NCI-H226 (cell line): ENCODE measurements around the gene TMBIM1.
"Not testable (repeated sequence)": the region's sequence is repeated elsewhere in the genome, so short reads cannot be mapped to it uniquely, and the experiment has no call there.

ENCODE experiments used
- DNase-seq: peaks from one replicate; pipeline ENCODE4 v3.0.0-alpha.2; 2015

The TMBIM1 gene

DNA sequence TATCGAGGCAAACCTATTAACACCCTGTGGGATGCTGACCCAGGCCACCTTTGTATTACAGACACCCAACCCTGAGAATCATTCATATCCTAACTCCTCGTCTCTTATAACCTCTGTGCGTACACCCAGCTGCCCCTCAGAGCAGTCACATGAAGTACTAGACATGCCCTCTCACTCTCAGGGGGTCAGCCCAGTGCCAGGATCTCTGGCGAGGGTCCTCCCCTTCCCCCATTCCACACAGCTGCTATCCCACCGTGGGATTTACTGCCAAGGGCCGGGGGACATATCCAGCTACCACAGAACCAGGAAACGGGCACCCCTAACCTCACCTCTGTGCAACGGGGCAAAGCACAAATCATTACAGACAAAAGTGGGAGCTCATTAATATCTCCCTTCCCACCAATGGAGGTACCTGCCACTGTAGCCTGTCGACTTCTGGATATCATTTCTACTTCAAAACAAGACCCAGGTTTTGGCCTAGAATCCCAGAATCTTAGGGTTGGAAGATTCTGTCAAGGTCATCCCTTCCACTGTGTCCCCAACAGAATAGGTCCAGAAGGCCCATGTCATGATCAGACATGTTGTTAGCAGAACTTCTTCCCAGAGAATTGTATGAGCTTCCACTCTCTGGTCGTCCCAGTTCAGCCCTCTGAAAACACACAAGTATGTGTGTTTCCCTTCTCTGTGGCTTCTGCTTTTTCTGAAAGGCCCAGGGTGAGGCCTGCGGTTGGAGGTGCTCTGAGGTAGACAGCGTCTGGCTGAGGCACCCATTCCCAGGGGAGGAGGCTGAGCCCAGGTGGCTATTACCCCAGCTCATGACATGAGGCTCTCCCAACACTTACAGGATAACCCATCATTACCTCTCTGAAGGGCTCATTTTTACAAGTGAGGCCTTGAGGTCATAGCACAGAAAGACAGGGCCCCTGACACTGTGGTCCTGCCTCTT, 1.7 kb downstream of the TMBIM1 start:
- DNase-seq: no peak

DNA sequence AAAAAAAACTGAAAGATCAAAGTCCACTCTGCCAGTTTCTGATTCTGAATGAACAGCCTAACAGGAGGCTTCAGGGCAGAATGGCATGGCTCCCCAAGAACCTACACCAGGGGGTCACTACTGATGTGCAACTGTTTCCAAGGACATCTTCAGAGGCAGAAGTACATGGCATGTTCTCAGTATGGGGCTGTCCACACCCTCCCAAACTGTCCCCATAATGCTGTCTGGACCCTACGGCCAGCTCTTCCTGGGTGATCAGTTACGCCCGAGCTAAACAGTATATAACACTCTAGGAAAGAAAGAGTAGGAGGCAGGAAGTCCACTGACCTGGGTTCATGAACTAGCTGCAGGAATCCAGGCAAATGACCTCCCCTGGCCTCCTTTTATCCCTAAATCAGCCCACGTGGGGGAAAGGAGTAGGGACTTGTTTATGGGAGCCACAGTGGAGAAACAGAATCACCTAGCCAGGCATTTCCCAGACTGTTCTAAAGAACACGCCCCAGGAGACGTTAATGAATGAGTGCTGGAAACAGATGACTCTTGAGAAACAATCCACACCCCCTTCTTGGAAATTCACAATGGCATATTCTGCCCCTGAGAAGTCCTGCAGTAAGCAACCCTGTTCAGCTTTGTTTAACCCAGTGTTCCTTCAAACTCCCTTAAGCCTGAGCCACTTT, 2.5 kb downstream of the TMBIM1 start:
- DNase-seq: no peak

DNA sequence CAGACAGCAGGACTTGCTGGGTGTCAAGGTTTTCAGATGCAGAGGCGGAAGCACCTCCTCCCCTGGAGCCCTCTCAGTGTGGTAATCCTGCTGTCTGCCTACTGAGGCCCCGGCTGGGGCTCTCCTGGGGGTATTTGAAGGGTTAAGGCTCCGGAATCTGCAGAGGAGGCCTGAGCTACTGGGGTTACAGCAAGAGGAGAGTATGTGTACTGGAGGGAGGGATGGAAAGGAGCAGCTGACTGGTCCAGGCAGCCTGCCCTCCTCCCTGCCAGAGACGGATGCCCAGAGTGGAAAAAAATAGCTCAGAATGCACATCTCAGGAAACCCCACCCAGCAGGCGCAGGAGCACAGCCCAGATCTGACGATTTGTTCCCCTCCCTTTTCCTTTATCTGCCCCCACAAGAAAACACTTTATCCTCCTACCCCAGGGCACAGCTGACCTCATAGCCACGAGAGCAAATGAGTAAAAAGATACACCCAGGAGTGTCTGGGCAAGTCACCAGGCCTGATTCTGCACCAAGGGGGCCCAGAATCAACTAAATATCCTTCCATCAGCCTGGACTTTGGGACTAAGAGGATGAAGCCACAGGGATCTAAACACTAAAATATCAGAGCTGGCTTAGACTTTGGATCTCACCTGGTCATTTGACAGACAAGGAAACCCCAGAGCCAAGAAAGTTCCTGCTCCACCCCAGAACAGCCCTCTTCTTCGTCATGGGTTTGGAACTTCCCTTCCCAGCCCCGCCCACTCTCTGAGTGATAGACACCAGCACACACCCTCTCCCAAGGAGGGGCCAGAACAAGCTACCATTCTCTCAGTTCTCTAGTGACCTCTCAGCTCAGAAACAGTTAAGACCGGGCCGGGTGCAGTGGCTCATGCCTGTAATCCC, 5.5 kb downstream of the TMBIM1 start:
- peak; percentile 89 for DNase-seq

DNA sequence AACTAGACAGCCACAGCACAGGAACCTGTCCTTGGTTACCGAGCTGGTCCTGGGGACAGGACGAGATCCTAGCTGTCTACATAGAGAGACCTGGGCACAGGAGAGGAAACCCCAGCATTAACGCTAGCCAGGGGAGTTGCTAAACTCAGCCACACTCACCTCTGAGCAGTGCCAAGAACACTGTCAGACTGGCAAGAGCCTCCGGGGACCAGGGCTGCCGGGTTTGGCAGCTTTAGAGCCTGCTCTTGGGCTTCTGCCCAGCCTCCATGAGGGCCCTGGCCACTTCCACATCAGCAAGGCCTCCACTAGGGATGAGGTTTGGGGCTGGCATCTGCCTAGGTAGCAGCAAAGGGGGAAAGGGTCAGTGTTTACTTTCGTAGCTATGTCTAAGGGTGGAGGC, 6.7 kb downstream of the TMBIM1 start:
- DNase-seq: peak; percentile 12

DNA sequence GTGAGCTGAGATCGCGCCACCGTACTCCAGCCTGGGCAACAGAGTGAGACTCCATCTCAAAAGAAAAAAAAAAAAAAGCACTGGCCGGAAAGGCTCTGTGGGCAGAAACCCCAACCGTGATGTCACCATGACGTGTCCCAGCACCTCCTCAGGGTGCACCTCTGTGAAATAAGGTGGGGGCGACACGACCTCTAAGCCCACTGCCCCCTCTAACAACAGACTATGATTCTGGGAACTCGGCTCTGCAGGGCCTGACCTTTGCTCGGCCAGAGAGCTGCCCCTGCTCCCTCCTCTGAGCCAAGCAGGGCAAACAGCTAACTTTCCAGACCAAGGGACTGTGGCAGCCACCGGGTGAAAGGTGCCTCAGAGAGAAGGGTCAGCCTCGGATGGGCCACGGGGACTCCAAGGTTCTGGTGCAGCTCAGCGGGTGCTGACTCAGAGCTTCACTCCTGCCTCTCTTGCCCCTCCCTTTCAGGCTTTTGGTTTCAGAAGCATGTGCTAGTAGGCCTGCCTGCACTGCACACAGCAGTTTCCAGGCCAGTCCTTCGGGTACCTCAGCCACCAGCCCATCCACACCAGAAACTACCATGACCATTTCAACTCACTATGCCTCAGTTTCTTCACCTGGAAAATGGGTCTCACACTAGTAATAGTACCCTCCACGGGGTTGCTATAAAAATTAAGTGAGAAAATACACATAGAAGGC, 8.0 kb downstream of the TMBIM1 start:
- DNase-seq: peak; percentile 43

DNA sequence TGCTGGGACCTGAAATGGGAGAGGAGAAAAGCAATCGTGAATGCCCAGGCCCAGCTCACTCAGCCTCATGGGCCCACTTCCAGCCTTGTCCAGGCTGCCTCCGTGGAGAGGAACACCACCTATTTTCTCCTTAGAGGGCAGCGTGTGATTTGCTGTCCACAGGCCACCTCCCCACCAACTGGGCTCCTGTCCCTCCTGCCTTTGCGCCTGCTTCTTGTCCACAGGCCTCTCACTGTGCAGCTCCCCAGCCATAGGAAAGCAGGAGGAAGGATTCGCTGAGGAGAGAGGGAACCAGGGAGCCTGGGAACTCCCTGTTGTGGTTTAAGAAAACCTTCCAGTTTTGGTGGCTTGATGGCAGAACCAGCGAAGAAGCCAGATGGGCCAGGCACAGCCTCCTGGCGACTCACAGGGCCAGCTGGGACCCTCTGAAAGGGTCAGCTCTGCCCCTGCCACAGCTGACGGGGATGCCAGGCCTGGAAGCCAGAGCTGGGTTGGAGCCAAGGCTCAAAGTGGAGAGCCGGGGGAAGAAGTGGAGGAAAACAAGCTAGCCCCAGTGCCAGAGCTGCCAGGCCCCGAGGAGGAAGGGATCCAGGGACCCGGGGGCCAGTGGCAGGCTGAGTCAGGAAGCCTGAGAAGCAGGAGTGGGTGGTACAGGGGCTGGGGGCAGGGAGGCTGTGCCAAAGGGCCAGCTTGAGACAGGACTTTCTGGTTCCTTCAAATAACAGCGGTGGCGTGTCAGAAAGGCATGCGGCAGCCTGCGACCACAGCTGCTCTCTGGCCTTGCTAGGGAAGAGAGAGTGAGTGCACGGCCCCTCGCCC, 9.9 kb downstream of the TMBIM1 start:
- DNase-seq: no peak

DNA sequence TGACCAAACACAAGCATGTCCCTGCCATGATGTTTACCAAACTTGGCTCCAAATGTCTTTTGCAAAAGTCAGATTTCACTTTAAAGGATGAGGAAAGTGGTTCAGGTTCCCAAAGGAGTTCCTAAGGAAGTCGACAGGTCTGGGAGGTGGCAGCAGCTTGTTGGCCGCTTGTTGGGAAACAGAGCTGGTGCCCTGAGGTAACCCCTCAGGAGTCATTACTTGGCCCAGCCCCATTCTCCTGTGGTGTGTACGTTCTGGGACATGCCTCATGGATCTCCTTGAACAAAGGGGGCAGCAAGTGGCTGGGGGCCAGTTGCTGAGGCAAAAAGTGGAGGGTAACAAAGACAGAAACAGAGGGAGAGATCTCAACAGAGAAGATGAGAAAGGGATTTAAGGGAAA, 10.9 kb downstream of the TMBIM1 start:
- no peak for DNase-seq

DNA sequence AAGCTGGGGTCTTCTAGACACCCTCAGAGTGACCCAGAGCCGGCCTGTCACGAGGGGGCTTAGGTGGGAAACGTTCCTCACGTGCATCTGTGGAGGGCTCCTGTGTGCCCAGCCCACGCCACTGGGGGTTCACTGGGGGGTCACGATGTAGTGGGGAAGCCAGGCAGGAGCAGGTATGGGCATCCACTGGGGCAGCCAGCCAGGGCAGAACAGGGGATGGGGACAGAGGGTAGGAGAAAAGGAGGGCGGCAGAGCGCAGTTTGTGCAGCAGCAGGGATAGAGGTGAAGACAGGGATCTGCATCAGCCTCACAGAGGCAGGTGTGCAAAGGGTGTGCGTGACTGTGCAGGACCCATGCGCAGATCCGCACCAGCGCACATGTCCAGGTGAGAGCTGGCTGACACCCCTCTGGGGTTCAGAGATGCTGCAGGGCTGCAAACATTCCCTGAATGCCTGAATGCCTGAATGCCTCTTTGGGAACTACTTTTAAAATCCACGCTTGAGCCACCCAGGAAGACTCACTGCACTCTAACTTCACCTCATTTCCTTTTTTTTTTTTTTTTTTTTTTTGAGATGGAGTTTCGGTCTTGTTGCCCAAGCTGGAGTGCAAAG, 11.9 kb downstream of the TMBIM1 start:
- no peak for DNase-seq

DNA sequence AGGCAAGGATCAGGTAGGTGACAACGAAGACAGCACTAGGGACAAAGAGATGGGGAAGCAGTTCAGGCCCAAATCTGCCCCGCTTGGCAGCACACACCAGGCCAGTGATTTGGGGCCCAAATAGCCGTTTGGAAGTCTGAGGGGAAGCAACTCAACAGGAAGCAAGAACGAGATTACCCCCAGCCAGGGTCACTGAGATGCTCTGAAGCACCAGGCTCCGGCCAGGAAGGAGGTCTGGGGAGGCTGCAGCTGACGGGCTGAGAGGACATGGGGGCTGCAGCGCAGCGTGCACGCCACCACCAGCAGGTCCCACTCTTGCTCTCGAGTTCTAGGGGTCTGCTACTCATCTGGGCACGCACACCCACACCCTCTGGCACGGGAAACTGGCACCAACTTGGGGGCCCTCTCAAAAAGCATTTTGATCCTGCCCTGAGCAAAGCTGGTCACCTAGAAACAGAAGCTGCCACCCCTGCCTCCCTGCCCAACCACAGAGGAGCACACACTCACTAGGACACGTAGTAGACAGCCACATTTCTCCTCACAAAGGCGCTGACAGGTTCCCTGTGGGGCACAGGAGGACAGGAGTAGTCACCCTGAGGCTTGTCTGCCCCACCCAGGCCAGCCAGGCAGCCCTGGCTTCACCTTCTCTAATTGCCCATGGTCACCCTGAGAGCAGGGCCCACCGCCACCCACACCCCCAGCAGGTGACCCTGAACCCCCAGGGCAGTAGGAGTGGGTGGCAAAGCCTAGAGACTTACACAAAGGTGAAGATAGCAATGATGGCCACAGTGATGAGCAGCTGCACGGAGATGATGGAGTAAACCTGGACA, 13.6 kb downstream of the TMBIM1 start:
- no peak for DNase-seq

DNA sequence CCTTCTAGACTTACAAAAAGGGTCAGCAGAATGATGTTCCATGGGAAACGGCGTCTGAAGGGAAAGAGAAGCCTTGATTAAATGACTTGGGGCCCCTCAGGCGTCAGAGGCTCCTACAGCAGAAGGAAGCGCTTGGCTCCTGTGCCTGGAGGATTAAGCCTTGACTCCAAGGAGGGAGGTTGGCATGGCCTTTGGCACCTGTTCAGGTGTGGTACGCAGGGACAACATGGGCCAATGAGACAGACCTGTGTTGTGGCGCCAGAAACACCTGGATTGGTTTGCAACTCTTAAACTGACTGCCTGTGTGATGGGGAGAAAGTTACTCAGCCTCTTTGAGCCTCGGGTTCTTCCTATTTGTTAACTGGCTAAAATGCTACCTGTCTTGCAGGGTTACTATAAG, 14.4 kb downstream of the TMBIM1 start:
- DNase-seq: no peak

DNA sequence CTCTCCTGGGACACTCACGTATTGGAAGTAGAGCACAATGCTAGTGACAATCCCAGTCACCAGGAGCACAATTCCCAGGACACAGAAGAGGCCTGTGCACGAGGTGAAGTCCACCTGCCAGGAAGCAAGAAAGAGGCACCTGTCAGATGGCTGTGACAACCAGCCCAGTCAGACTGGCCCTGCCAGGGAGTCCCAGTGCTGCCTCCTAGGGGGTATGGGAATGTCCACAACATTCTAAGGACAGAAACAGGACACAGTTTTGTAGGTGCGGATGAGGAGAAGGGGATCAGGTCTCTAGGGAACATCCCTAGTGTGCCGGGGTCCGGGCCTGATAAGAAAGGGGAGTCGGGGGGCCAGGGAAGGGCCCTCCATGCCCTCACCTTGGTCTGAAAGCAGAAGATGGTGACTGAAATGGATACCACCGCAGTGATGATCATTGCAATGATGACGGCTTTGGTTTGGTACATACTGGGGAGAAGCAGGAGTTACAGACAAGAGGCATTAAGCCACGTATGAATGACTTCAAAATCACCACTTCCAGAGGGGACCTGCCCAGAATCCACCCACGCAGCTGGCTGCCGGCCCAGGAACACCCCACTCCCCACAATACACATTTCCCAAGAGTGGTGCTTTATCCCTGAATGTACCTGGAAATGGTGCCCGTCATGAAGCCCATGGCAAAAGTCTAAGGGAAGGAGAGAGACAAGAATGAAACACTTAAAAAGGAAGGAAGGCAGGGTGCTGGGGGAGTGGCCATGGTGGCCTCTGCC, 15.1 kb downstream of the TMBIM1 start:
- DNase-seq: no peak

DNA sequence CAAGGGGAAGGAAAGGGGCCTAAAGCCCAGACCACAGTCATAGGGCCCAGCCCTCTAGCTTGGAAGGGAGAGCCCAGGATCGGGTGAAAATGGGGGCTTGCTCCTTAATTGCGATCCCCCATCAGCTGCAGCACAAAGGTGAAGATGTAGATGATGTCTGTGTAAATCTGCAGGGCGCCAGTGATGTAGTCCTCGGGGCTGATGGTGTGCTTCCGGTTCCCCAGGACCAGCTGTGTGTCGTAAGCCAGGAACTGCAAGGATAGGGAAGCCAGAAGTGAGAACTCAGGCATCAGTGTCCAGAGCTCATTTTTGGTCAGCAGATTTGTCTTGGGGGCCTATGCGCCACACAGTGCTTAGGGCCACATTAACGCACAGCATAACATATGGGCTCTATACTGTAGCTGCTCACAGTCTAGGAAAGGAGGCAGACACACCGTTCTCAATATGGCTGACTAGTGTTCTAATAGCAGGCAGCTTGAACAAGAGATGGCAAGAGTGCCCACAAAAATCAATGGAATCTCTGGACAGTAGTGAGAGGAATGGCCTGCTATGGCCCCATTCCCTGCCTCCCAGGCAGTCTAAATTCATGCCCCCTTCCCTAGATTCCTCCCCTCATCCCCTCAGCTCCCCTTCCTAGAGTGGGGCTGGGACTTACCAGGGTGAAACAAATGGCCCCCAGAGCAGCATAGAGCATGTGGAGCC, 16.8 kb downstream of the TMBIM1 start:
- no peak for DNase-seq

DNA sequence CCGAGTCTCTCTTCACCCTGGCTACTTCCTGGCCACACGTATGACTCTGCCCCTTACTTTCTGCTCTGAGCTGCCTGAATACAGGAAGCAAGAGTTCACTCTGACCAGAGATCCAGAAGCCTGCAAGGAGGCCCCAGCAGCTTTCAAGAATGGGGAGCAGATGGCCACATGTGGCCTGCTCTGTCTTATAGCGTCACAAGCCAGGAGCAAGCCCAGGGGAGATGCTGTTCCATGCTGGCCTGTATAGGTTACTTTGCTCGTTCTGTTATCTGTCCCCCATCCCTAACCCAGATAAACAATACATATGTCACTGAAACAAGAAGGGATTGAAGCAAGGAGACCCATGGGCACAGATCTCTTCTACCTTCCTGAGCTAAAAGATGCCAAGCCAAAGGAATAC, 17.7 kb downstream of the TMBIM1 start:
- no peak for DNase-seq

DNA sequence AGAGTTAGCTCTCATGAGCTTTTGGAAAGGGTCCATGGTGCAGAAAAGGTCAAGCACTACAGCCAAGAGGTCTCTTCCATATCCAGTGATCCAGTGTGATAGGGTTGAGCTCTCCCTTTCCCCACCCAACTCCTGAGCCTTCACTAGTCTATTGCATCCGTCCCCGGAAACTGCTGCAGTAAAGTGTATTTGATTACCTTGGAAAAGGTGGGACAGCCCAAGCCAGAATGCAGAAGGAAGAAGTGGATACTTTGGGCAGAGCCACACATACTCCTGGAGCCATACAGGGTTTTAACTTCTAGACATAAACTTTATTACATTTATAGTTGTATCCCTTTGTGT, 18.4 kb downstream of the TMBIM1 start:
- no peak for DNase-seq

DNA sequence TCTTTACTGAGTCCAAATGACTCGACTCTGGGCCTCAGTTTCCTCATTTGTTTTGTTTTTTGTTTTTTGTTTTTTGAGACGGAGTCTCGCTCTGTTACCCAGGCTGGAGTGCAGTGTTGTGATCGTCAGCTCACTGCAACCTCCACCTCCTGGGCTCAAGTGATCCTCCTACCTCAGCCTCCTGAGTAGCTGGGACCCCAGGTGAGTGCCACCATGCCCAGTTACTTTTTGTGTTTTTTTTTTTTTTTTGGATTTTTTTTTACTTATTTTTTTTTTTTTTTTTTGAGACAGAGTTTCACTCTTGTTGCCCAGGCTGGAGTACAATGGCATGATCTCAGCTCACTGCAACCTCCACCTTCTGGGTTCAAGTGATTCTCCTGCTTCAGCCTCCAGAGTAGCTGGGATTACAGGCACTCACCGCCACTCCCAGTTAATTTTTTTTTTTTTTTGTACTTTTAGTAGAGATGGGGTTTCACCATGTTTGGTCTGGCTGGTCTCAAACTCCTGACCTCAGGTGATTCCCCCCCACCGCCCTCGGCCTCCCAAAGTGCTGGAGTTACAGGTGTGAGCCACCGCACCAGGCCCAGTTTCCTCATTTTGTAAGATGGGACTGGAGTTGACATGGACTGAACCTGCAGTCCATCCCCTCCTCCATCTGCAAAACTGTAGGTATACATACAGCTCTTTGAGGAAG, 18.9 kb downstream of the TMBIM1 start:
- DNase-seq: not testable (repeated sequence)

DNA sequence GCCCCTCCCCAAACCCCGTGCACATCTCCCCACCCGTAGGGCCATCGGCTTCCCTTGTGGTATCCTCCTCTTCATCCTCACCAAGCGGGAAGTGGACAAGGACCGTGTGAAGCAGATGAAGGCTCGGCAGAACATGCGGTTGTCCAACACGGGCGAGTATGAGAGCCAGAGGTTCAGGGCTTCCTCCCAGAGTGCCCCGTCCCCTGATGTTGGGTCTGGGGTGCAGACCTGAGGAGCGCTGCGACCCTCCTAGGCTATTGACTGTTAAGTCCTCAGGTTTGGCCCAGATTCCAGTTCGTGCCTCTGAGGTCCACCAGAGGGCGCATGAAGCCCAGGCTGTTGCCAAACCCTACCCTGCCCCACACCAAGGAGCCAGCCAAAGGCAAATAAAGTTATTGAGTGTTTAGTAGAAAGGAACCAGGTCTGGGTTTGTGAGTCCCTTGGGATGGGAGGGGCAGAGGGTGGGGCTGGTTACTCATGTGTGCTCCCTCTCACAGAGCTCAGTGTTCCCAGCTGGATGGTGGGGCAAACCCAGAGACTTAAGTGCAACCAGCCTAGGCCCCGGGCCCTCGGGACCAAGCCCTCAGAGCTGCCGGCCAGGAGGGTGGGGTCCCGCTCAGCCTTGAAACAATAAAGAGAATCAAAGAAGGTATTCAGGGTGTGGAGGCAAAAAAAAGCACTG, 19.6 kb downstream of the TMBIM1 start:
- DNase-seq: peak; percentile 48

DNA sequence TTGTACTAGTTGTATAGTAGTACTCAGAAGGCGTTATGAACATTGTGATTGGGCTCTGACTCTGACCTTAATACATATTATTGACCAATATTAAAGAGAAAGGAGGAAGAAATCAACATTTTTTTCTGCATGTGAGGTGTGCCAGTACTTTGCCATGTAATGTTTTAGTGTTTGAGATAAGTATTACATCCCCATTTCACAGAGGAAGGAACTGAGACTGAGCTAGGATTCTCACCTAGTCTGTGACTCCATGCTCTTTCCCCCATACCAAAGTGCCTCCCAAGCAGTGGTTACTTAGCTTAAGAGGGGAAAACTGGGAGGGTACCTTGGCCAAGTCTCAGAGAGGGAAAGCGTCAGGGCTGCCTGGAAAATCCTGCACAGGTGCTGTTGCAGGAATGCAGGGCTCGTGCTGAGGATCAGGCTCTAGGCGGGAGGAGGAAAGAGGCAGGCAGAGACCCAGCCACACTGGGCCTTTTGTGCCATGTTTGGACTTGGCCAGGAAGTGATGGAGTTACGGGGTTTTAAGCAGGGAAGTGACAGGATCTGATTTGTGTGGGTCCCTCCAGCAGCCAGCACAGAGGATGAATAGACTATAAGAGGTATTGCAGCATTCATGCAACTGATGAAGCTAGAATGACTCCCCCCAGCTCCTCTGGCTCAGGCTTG, 20.3 kb downstream of the TMBIM1 start:
- DNase-seq: no peak
